ENCODE data around the gene SPAAR.

SPAAR gene

GRCh38 chr9:35918780-35919179 is 9.5 kb downstream of the SPAAR start:
- H3K27me3 ChIP-seq (ENCODE audit: insufficient read depth, low read length, poor library complexity, severe bottlenecking): no peaks in the 10 kb centered on the region
- no peaks in the 10 kb centered on the region for H4K20me1 ChIP-seq (ENCODE audit: insufficient read depth, low read length, poor library complexity, severe bottlenecking)
- H3K9ac ChIP-seq (ENCODE audit: low read depth, low read length, poor library complexity, severe bottlenecking): no peak overlapping the region
- no peak for TF ChIP-seq EZH2phosphoT487 (IDR thresholded peaks at IDR 0.05; ENCODE audit: borderline replicate concordance)
- TF ChIP-seq CTCF (conservative IDR thresholded peaks at IDR 0.05; ENCODE audit: low read length): no peak
- no peaks in the 10 kb centered on the region for H3K36me3 ChIP-seq (ENCODE audit: insufficient read depth, low read length)
- no peaks in the 10 kb centered on the region for H3F3A ChIP-seq (ENCODE audit: low read depth)
- no peak overlapping the region for H3K4me2 ChIP-seq (ENCODE audit: low read depth, low read length, poor library complexity, severe bottlenecking)
- H3K4me1 ChIP-seq (ENCODE audit: insufficient read depth, low read length, poor library complexity, severe bottlenecking): peaks cover 15% of the 10 kb centered on the region
- no peaks in the 10 kb centered on the region for H3K9me3 ChIP-seq (ENCODE audit: insufficient read depth, low read depth, low read length)
- H2AFZ ChIP-seq (ENCODE audit: low read length): peak overlapping the region; percentile 84
- no peaks in the 10 kb centered on the region for H3K9me2 ChIP-seq (replicated peaks; ENCODE audit: low read depth, low read length)
- no peaks in the 10 kb centered on the region for H3K79me2 ChIP-seq (ENCODE audit: insufficient read depth, low read length)
- H3K4me3 ChIP-seq (ENCODE audit: low read length, poor library complexity, severe bottlenecking): no peak overlapping the region

GRCh38 chr9:35919212-35920008 is 10.1 kb downstream of the SPAAR start:
- no peak overlapping the region for H3K4me3 ChIP-seq (ENCODE audit: low read length, poor library complexity, severe bottlenecking)
- H3K4me1 ChIP-seq (ENCODE audit: insufficient read depth, low read length, poor library complexity, severe bottlenecking): peaks cover 15% of the 10 kb centered on the region
- H3K79me2 ChIP-seq (ENCODE audit: insufficient read depth, low read length): no peaks in the 10 kb centered on the region
- H3F3A ChIP-seq (ENCODE audit: low read depth): no peaks in the 10 kb centered on the region
- H2AFZ ChIP-seq (ENCODE audit: low read length): peak overlapping the region; percentile 84
- no peaks in the 10 kb centered on the region for H3K9me3 ChIP-seq (ENCODE audit: insufficient read depth, low read depth, low read length)
- no peak overlapping the region for H3K4me2 ChIP-seq (ENCODE audit: low read depth, low read length, poor library complexity, severe bottlenecking)
- H3K36me3 ChIP-seq (ENCODE audit: insufficient read depth, low read length): no peaks in the 10 kb centered on the region
- no peak for TF ChIP-seq CTCF (conservative IDR thresholded peaks at IDR 0.05; ENCODE audit: low read length)
- no peak for TF ChIP-seq EZH2phosphoT487 (IDR thresholded peaks at IDR 0.05; ENCODE audit: borderline replicate concordance)
- H3K9me2 ChIP-seq (replicated peaks; ENCODE audit: low read depth, low read length): no peaks in the 10 kb centered on the region
- H4K20me1 ChIP-seq (ENCODE audit: insufficient read depth, low read length, poor library complexity, severe bottlenecking): no peaks in the 10 kb centered on the region
- H3K27me3 ChIP-seq (ENCODE audit: insufficient read depth, low read length, poor library complexity, severe bottlenecking): no peaks in the 10 kb centered on the region
- H3K9ac ChIP-seq (ENCODE audit: low read depth, low read length, poor library complexity, severe bottlenecking): no peak overlapping the region

- H3K4me3 ChIP-seq (ENCODE audit: low read length, poor library complexity, severe bottlenecking): no peak overlapping the region
- peak overlapping the region; percentile 84 for H2AFZ ChIP-seq (ENCODE audit: low read length)
- H3K36me3 ChIP-seq (ENCODE audit: insufficient read depth, low read length): no peaks in the 10 kb centered on the region
- no peak for TF ChIP-seq CTCF (conservative IDR thresholded peaks at IDR 0.05; ENCODE audit: low read length)
- no peak for TF ChIP-seq EZH2phosphoT487 (IDR thresholded peaks at IDR 0.05; ENCODE audit: borderline replicate concordance)
- H3K9me2 ChIP-seq (replicated peaks; ENCODE audit: low read depth, low read length): no peaks in the 10 kb centered on the region
- no peaks in the 10 kb centered on the region for H3K9me3 ChIP-seq (ENCODE audit: insufficient read depth, low read depth, low read length)
- no peaks in the 10 kb centered on the region for H3K79me2 ChIP-seq (ENCODE audit: insufficient read depth, low read length)
- H4K20me1 ChIP-seq (ENCODE audit: insufficient read depth, low read length, poor library complexity, severe bottlenecking): no peaks in the 10 kb centered on the region
- H3K4me2 ChIP-seq (ENCODE audit: low read depth, low read length, poor library complexity, severe bottlenecking): no peak overlapping the region
- no peaks in the 10 kb centered on the region for H3K27me3 ChIP-seq (ENCODE audit: insufficient read depth, low read length, poor library complexity, severe bottlenecking)
- H3F3A ChIP-seq (ENCODE audit: low read depth): no peaks in the 10 kb centered on the region
- H3K9ac ChIP-seq (ENCODE audit: low read depth, low read length, poor library complexity, severe bottlenecking): no peak overlapping the region
- peaks cover 15% of the 10 kb centered on the region for H3K4me1 ChIP-seq (ENCODE audit: insufficient read depth, low read length, poor library complexity, severe bottlenecking)
Observed at GRCh38 chr9:35920051-35920620, 10.8 kb downstream of the SPAAR start.

All from Loucy (cell line).